ENCODE data around the gene ACLY. TPM values are rescaled to one million over a fixed set of nuclear protein-coding genes. Genes with fewer than 3 reads are reported as not detected.
"Not testable (repeated sequence)": the region's sequence is repeated elsewhere in the genome, so short reads cannot be mapped to it uniquely, and the experiment has no call there.

Gene ACLY
- polyA plus RNA-seq, 4 donors, result 81.0 to 91.3 (median 91.1) TPM

- DNase-seq (ENCODE audit: low read depth in 4 of 4, low spot score in 3 of 4), result no peak
These were observed 80.8 kb downstream of the ACLY start, which contains the start of gene KLHL10 for GRCh38 chr17:41837761-41838538. KLHL10 (plus strand) TSS chr17:41837825; CDS start chr17:41837933, 108 bp downstream.

DNA sequence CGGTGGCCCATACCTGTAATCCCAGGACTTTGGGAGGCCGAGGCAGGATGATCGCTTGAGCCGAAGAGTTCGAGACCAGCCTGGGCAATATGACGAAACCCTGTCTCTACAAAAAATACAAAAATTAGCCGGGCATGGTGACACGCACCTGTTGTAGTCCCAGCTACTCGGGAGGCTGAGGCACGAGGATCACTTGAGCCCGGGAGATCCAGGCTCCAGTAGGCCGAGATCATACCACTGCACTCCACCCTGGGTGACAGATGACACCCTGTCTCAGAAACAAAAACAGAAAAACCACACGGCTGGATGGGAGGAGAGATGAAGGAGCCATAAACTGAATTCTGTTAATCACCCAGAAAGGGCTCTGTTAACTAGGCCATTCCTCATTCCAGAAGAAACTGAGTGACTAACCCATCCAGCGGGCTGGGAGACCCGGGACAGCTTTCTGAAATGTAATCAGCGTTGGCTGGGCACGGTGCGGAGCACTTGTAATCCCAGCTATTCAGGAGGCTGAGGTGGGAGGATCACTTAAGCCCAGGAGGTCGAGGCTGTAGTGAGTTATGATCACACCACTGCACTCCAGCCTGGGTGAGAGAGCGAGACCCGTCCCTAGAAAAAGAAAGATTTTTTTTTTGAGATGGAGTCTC is 82.1 kb downstream of the ACLY start:
- no peak for DNase-seq (ENCODE audit: low read depth in 4 of 4, low spot score in 3 of 4)

- peak in 2 of 4 donors; percentile 25 to 53 for DNase-seq (ENCODE audit: low read depth in 4 of 4, low spot score in 3 of 4)
These were observed 82.8 kb downstream of the ACLY start, which contains the start of gene NT5C3B for GRCh38 chr17:41835800-41836549. NT5C3B (minus strand) TSS chr17:41836232; CDS start chr17:41836193, 39 bp downstream.

DNA sequence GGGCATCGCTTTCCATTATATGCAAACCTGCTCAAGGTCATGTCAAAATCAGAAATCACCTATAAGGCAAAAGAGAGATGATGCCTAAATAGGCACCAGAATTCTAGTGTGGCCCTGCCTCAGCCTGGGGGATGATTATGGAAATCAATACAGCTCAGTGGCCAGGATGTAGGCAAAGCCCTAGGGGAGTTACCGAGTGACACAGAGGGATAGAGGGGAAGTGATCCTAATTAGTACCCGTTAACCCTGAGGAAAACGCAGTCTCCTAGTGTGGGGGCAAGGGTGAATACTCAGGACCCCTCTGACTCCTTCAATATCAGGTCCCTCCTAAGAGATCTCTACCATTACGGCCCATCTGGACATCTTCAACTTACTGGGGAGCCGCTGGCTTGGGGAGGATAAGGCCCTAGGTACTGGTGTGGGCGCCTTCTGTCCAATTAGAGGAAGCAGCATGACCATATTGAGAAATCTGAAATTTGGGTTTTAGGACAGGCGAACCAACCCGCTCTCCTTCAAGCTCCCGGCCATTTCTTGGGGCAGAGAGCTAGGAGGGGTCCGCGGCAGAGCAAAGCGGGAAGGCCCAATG is 83.4 kb downstream of the ACLY start:
- DNase-seq (ENCODE audit: low read depth in 4 of 4, low spot score in 3 of 4), result no peak

- DNase-seq (ENCODE audit: low read depth in 4 of 4, low spot score in 3 of 4), result not testable (repeated sequence)
These were observed 88.8 kb downstream of the ACLY start for GRCh38 chr17:41829961-41830360.

- no peak for DNase-seq (ENCODE audit: low read depth in 4 of 4, low spot score in 3 of 4)
These were observed 93.4 kb downstream of the ACLY start for GRCh38 chr17:41825175-41825845.

DNA sequence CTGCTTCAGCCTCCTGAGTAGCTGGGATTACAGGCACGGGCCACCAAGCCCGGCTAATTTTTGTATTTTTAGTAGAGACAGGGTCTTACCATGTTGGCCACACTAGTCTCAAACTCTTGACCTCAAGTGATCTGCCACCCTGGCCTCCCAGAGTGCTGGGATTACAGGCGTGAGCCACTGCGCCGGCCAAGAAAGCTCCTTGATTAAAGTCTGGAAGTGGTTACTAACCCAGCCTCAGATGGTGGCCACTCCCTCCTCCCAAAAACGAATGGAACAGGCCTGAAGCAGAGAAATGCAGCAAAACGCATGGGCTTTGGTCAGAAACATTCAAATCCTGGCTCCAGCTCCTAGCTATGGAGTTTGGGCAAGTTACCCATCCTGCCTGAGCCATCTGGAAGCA is 94.7 kb downstream of the ACLY start:
- no peak for DNase-seq (ENCODE audit: low read depth in 4 of 4, low spot score in 3 of 4)

DNA sequence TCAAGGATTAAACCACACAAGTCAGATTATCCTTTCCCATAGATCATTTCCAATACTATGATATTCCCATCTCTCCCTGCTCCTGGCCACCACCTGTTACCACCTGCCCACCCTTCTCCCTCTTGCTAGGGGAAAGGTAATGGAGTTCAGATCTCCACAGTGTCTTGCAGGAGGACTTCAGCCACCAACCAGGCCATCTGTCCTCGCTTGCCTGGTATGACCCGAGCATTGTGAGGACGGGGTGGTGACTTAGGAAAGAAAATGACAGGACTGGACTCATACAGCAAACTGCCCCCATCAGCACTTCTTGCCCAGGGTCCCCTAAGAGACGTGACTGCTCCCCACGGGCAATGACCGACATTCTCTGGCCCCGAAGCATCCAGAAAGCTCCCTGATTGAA is 95.2 kb downstream of the ACLY start:
- no peak for DNase-seq (ENCODE audit: low read depth in 4 of 4, low spot score in 3 of 4)

DNA sequence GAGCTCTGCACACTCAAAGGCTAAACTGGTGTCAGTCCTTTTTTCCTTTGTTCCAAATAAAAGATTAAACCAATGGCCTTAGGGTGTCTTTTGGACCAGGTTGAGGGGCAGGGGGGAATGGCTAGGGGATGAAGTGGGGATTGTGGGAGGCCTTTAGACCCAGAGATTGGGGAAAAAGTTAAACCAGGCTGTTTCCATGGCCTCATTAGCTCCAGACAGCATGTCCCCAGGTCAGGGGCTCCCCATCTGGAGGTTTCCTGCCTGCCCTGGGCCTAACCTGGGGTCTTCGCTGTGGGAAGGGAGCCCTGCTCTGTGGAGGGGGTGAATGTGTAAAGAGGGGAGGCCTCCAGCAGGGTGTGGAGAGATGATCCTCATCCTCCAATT is 95.6 kb downstream of the ACLY start:
- no peak for DNase-seq (ENCODE audit: low read depth in 4 of 4, low spot score in 3 of 4)

- no peak for DNase-seq (ENCODE audit: low read depth in 4 of 4, low spot score in 3 of 4)
These were observed 96.3 kb downstream of the ACLY start for GRCh38 chr17:41822216-41823140.

DNA sequence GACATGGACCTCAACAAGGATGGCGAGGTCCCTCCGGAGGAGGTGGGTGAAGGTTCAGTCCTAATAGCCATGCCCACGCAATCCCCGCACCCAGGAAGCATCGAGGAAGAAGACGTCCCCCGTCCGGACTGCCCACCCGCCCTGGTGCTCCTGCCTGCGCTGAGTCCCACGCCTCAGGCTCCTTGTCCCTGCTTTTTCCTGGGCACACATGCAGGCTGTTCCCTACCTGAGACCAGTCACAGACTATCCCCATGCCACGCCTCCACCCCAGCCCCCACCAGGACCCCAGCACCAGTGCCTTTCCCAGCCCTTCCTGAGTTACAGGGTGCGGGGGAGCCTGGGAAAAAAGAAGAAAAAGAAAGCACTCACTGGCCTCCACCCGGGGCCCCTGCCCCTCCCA is 97.0 kb downstream of the ACLY start:
- no peak for DNase-seq (ENCODE audit: low read depth in 4 of 4, low spot score in 3 of 4)

DNA sequence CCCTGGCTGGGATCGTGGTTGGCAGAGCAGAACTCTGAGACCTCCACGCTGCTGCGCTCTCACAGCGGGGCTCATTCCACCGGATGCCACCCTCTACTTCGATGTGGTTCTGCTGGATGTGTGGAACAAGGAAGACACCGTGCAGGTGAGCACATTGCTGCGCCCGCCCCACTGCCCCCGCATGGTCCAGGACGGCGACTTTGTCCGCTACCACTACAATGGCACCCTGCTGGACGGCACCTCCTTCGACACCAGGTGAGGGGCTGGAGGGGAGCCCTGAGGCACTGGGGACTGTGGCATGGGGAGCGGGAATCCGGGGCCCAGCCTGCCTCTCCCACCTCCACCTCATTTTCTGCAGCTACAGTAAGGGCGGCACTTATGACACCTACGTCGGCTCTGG is 100.7 kb downstream of the ACLY start:
- DNase-seq (ENCODE audit: low read depth in 4 of 4, low spot score in 3 of 4), result no peak

Other genes with a start within 250 kb of the ACLY start
- 100 to 1,000 TPM; 762 to 798 (median 768) TPM for gene EIF1, start 230.1 kb downstream of the ACLY start, polyA plus RNA-seq (ENCODE audit: insufficient read length in 4 of 4)
- not detected for gene GAST, start 206.6 kb downstream of the ACLY start, polyA plus RNA-seq (ENCODE audit: insufficient read length in 4 of 4)
- gene HAP1, start 184.3 kb downstream of the ACLY start, polyA plus RNA-seq (ENCODE audit: insufficient read length in 4 of 4), result 1 to 10 TPM in 1 of 4 donors, under 1 TPM in 3; 0.86 to 1.1 (median 0.94) TPM
- gene JUP, start 132.2 kb downstream of the ACLY start, polyA plus RNA-seq (ENCODE audit: insufficient read length in 4 of 4), result 100 to 1,000 TPM; 200 to 246 (median 211) TPM
- gene P3H4, start 107.0 kb downstream of the ACLY start, polyA plus RNA-seq (ENCODE audit: insufficient read length in 4 of 4), result 10 to 100 TPM; 35.0 to 47.0 (median 41.4) TPM
- 100 to 1,000 TPM; 142 to 160 (median 146) TPM for gene FKBP10, start 105.9 kb downstream of the ACLY start, polyA plus RNA-seq (ENCODE audit: insufficient read length in 4 of 4)
- 100 to 1,000 TPM in 2 of 4 donors, 10 to 100 TPM in 2; 93.4 to 124 (median 102) TPM for gene NT5C3B, start 82.7 kb downstream of the ACLY start, polyA plus RNA-seq (ENCODE audit: insufficient read length in 4 of 4)
- under 1 TPM; 0.18 to 0.34 (median 0.29) TPM for gene KLHL10, start 81.1 kb downstream of the ACLY start, polyA plus RNA-seq (ENCODE audit: insufficient read length in 4 of 4)
- 1 to 10 TPM; 7.2 to 9.5 (median 8.7) TPM for gene KLHL11, start 53.5 kb downstream of the ACLY start, polyA plus RNA-seq (ENCODE audit: insufficient read length in 4 of 4)
- gene ODAD4, start 11.7 kb upstream of the ACLY start, polyA plus RNA-seq (ENCODE audit: insufficient read length in 4 of 4), result 1 to 10 TPM; 5.7 to 7.2 (median 6.3) TPM
- 10 to 100 TPM; 63.0 to 80.3 (median 68.1) TPM for gene CNP, start 47.8 kb upstream of the ACLY start, polyA plus RNA-seq (ENCODE audit: insufficient read length in 4 of 4)
- 100 to 1,000 TPM; 134 to 148 (median 138) TPM for gene DNAJC7, start 98.5 kb upstream of the ACLY start, polyA plus RNA-seq (ENCODE audit: insufficient read length in 4 of 4)
- 10 to 100 TPM; 51.2 to 63.5 (median 53.3) TPM for gene NKIRAS2, start 101.1 kb upstream of the ACLY start, polyA plus RNA-seq (ENCODE audit: insufficient read length in 4 of 4)
- gene C17orf113, start 131.7 kb upstream of the ACLY start, polyA plus RNA-seq (ENCODE audit: insufficient read length in 4 of 4), result 1 to 10 TPM; 3.7 to 4.1 (median 3.9) TPM
- 1 to 10 TPM; 5.6 to 7.4 (median 6.4) TPM for gene ZNF385C, start 179.5 kb upstream of the ACLY start, polyA plus RNA-seq (ENCODE audit: insufficient read length in 4 of 4)
- gene DHX58, start 193.8 kb upstream of the ACLY start, polyA plus RNA-seq (ENCODE audit: insufficient read length in 4 of 4), result 1 to 10 TPM; 7.1 to 9.5 (median 8.8) TPM
- 10 to 100 TPM; 55.7 to 68.5 (median 57.1) TPM for gene KAT2A, start 202.4 kb upstream of the ACLY start, polyA plus RNA-seq (ENCODE audit: insufficient read length in 4 of 4)
- under 1 TPM; 0.14 to 0.31 (median 0.21) TPM for gene HSPB9, start 203.9 kb upstream of the ACLY start, polyA plus RNA-seq (ENCODE audit: insufficient read length in 4 of 4)
- 100 to 1,000 TPM; 131 to 164 (median 140) TPM for gene RAB5C, start 236.0 kb upstream of the ACLY start, polyA plus RNA-seq (ENCODE audit: insufficient read length in 4 of 4)